NCI-H510A (cell line): ENCODE results near the gene PCDHB3.
"Not testable (repeated sequence)": the region's sequence is repeated elsewhere in the genome, so short reads cannot be mapped to it uniquely, and the experiment has no call there.

Source experiments
- DNase-seq: peaks from one replicate; lab custom pipeline; 2025; lab: John Stamatoyannopoulos, UW

PCDHB3 gene

GRCh38 chr5:141100243-141100805 is at the start of gene PCDHB3:
PCDHB3 (plus strand) TSS chr5:141100473; CDS start chr5:141100650, 177 bp downstream.
- no peak for DNase-seq

GRCh38 chr5:141050622-141051520 is 49.4 kb upstream of the PCDHB3 start, which contains the start of gene PCDHB1:
PCDHB1 (plus strand) TSS chr5:141051374; CDS start chr5:141051471, 97 bp downstream.
- no peak for DNase-seq

- no peak for DNase-seq
Observed at GRCh38 chr5:141051521-141051866, 48.8 kb upstream of the PCDHB3 start.

- DNase-seq: no peak
Observed at GRCh38 chr5:141077826-141078225, 22.4 kb upstream of the PCDHB3 start.

GRCh38 chr5:141082228-141082627 is 18.0 kb upstream of the PCDHB3 start:
- no peak for DNase-seq

- DNase-seq: no peak
Observed at GRCh38 chr5:141084487-141084989, 15.7 kb upstream of the PCDHB3 start.

- DNase-seq: peak; percentile 35
Observed at GRCh38 chr5:141094481-141095262, 5.6 kb upstream of the PCDHB3 start, which contains the start of gene PCDHB2. PCDHB2 (plus strand) TSS chr5:141094615; CDS start chr5:141094791, 176 bp downstream.

- DNase-seq: no peak
Observed at GRCh38 chr5:141095263-141095641, 5.0 kb upstream of the PCDHB3 start.

- not testable (repeated sequence) for DNase-seq
Observed at GRCh38 chr5:141096181-141096580, 4.1 kb upstream of the PCDHB3 start.

- DNase-seq: not testable (repeated sequence)
Observed at GRCh38 chr5:141096586-141096985, 3.7 kb upstream of the PCDHB3 start.

- no peak for DNase-seq
Observed at GRCh38 chr5:141101059-141101458, 786 bp downstream of the PCDHB3 start.

GRCh38 chr5:141102070-141102469 is 1.8 kb downstream of the PCDHB3 start:
- DNase-seq: not testable (repeated sequence)

GRCh38 chr5:141102471-141102870 is 2.2 kb downstream of the PCDHB3 start:
- not testable (repeated sequence) for DNase-seq

- DNase-seq: no peak
Observed at GRCh38 chr5:141105350-141105749, 5.1 kb downstream of the PCDHB3 start.

- no peak for DNase-seq
Observed at GRCh38 chr5:141119250-141119649, 19.0 kb downstream of the PCDHB3 start.

- DNase-seq: no peak
Observed at GRCh38 chr5:141121563-141121962, 21.3 kb downstream of the PCDHB3 start, which contains the start of gene PCDHB4. PCDHB4 (plus strand) TSS chr5:141121818; CDS start chr5:141121999, 181 bp downstream.

- DNase-seq: no peak
Observed at GRCh38 chr5:141121985-141122384, 21.7 kb downstream of the PCDHB3 start.

GRCh38 chr5:141123396-141124135 is 23.3 kb downstream of the PCDHB3 start:
- not testable (repeated sequence) for DNase-seq

GRCh38 chr5:141127305-141127704 is 27.0 kb downstream of the PCDHB3 start:
- no peak for DNase-seq

GRCh38 chr5:141135030-141135717 is 34.9 kb downstream of the PCDHB3 start, which contains the start of gene PCDHB5:
PCDHB5 (plus strand) TSS chr5:141135206; CDS start chr5:141135435, 229 bp downstream.
- DNase-seq: no peak
